ENCODE data around the gene PRUNE2.
"Not testable (repeated sequence)": the region's sequence is repeated elsewhere in the genome, so short reads cannot be mapped to it uniquely, and the experiment has no call there.

Gene PRUNE2

DNA sequence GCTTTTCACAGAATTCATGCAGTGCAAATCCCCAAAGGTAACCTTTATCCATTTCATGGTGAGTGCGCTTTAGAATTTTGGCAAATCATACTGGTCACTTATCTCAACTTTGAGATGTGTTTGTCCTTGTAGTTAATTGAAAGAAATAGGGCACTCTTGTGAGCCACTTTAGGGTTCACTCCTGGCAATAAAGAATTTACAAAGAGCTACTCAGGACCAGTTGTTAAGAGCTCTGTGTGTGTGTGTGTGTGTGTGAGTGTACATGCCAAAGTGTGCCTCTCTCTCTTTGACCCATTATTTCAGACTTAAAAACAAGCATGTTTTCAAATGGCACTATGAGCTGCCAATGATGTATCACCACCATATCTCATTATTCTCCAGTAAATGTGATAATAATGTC is 120.4 kb downstream of the PRUNE2 start:
- no peak for DNase-seq

DNA sequence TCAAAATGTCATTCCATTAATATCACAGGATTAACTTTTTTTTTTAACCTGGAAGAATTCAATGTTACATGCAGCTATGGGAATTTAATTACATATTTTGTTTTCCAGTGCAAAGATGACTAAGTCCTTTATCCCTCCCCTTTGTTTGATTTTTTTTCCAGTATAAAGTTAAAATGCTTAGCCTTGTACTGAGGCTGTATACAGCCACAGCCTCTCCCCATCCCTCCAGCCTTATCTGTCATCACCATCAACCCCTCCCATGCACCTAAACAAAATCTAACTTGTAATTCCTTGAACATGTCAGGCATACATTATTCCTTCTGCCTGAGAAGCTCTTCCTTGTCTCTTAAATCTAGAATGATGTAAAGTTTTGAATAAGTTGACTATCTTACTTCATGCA is 121.0 kb downstream of the PRUNE2 start:
- DNase-seq, result no peak

DNA sequence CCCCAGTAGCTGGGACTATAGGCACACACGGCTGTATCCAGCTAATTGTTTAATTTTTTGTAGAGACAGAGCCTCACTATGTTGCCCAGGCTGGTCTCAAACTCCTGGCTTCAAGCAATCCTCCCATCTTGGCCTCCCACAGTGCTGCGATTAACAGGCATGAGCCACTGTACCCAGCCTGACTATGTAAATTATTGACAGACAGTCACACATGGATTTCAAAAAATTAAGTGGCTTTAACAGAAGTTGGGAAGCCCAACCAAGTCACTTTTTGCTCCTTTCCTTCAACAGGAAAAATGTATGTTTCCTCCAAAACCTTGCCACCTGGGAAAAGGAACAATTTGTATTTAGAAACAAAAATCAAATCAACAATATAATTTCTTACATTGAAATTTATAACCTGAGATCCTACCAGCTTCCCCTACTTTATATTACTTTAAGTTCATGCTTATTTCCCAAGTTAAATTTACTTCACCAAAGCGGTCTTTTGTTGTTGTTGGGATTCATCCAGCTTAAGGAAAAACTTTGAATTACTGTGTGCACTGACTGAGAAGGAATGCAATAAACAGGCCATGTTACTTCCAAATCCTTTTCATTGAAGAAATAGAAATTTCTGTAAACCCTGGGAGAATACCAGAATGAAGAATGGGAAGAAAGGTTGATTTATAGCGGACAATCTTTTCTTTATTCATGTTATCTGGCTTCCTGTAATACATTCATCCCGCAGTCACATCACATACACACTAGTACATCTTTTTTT is 133.0 kb downstream of the PRUNE2 start:
- no peak for DNase-seq

- DNase-seq, result no peak
These were observed 139.8 kb downstream of the PRUNE2 start for GRCh38 chr9:76766126-76766525.

- no peak for DNase-seq
These were observed 141.8 kb downstream of the PRUNE2 start, which contains the start of gene PCA3 for GRCh38 chr9:76764138-76764537. TSS of gene PCA3 (plus strand) at chr9:76764438.

GRCh38 chr9:76761448-76761847 is 144.5 kb downstream of the PRUNE2 start:
- no peak for DNase-seq

DNA sequence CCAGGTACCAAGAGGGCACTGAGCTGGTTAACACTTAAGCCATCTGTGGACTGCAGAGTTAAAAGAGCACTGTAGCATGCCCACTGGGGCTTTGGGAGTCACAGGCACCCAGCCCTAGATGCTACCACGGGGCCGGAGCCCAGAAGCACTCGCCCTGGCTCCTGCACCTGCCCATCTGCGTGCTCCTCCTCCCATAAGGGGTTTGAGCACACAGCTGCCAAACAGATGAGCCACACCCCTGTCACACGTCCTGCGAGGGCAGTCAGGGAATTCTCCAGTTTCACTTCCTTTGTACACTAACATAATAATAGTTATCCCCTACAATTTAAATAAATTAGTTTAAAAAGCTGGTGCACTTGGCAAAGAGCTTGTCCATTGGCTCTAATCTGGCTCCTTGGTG is 146.2 kb downstream of the PRUNE2 start:
- no peak for DNase-seq

DNA sequence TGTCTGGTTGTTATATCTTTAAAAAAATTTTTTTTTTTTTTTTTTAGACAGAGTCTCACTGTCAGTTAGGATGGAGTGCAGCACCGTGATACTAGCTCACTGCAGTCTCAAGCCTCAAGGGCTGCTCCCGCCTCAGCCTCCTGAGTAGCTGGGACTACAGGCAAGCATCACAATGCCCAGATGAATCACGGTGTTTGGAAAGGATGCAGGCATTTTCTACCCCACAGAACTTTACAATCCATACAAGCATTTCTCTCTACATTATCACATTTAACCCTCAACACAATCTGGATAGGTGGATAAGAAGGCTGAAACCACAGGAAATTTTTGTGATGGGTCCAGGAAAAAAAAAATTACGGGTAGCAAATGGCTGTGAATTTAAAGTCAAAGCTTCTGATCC is 147.4 kb downstream of the PRUNE2 start:
- DNase-seq, result no peak

GRCh38 chr9:76756941-76757673 is 148.8 kb downstream of the PRUNE2 start:
- no peak for DNase-seq

DNA sequence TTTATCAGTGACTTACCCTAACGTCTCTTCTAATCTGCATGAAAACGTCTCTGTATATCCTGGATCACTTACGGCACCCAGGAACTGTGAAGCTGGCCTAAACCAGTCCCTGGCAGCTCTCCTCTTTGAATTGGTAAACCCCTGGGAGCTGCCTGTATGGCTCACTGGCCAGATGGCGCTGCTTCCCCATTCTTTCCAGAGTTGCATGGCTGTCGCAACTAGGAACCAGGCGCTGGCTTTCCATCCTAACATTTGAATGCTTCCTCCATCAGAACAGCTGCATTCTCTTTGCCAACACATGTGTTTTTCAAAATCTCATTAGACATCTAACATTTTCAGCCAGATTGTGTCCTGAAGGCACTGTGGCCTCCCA is 149.7 kb downstream of the PRUNE2 start:
- DNase-seq, result no peak

DNA sequence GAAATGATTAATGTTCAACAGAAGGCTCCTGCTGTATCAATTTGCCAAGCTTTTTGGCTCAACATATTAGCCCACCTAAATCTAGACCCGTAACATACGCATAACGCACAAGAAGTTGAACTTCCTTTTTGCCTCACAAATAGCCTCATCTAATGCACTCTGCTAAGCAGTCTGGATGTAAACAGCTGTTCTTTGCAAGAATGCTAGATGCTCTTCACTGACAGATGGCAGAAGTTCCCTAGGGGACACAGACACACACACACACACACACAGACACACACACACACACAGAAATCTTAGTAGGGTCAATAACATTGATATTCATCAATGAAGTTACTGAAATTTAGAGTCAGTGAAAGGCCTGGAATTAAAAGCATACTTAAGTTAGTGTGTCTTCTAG is 154.9 kb downstream of the PRUNE2 start:
- DNase-seq, result no peak

GRCh38 chr9:76744336-76744735 is 161.6 kb downstream of the PRUNE2 start:
- DNase-seq, result no peak

- no peak for DNase-seq
These were observed 162.0 kb downstream of the PRUNE2 start for GRCh38 chr9:76743931-76744330.

DNA sequence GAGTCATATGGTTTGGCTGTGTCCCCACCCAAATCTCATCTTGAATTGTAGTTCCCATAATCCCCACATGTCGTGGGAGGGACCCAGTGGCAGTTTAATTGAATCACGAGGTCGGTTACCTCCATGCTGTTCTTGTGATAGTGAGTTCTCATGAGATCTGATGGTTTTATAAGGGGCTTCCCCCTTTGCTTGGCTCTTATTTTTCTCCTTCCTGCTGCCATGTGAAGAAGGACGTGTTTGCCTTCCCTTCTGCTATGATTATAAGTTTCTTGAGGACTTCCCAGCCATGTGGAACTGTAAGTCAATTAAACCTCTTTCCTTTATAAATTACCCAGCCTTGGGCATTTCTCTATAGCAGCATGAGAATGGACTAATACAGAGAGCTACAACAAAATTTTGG is 163.0 kb downstream of the PRUNE2 start:
- DNase-seq, result not testable (repeated sequence)

DNA sequence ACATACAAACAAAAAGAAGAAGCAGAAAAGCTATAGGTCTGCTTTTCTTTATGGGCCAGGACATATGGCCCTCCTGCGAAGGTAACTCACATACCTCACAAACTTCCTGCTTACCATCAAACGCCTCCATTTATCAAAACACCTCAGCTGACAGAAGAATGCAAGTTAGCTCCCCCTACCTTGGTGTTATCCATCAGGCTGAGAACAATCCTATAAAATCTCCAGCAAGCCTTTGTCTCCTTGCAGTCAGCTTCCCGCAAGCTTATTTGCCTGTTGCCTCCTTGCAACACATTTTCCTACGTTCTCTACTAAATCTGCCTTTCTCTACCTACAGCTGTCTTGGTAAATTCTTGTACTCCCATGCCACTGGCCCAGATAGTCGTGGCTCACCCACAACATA is 164.4 kb downstream of the PRUNE2 start:
- no peak for DNase-seq

DNA sequence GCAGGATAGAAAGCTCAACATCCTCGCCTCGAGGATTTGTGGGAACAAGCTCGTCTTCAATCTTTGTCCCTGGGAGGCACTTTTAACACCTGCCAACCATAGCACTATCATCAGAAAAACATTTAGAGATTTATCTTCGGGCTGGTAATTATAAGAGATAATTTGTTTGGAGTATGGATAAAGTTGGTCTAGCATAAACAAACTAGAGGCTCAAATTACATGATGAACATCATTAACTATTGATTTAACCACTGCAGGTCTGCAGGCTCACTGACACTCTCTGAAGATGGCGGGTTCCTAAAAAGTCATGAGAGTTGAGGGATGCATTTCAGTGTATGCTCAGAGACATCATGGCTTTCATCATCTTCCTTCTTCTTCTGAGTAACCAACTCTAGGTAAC is 167.5 kb downstream of the PRUNE2 start:
- DNase-seq, result no peak

GRCh38 chr9:76737154-76737902 is 168.6 kb downstream of the PRUNE2 start:
- DNase-seq, result no peak

- no peak for DNase-seq
These were observed 171.2 kb downstream of the PRUNE2 start for GRCh38 chr9:76734716-76735115.

- DNase-seq, result no peak
These were observed 172.8 kb downstream of the PRUNE2 start for GRCh38 chr9:76733096-76733495.

DNA sequence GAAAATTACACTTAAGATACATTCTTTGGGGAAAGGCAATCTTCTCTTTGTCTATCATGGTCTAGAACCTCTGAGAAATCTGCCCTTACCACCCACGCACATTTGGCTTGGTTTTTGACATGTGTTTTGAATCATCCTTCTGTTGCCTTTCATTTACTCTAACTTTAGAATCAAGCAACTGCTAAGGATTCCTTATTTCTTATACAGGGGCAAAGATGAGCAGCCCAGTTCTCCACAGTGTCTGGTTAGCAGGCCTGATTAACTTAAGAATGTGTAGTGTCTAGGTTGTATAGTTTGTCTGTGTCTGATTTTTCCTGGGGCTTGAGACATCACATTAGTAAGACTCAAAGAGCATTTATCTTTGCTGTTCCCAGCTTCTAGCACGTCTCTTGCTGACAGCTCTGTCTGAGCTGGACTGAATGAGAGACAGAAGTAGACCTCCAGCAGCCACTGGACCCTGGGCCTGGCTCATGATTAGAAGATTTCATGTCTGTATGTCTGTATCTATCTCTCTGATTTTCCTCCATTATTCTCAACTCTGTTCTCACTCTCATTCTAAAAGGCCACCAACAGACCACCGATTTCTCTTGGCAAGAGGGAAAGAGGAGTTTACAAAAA is 173.5 kb downstream of the PRUNE2 start:
- no peak for DNase-seq

- no peak for DNase-seq
These were observed 175.1 kb downstream of the PRUNE2 start for GRCh38 chr9:76730801-76731200.

DNA sequence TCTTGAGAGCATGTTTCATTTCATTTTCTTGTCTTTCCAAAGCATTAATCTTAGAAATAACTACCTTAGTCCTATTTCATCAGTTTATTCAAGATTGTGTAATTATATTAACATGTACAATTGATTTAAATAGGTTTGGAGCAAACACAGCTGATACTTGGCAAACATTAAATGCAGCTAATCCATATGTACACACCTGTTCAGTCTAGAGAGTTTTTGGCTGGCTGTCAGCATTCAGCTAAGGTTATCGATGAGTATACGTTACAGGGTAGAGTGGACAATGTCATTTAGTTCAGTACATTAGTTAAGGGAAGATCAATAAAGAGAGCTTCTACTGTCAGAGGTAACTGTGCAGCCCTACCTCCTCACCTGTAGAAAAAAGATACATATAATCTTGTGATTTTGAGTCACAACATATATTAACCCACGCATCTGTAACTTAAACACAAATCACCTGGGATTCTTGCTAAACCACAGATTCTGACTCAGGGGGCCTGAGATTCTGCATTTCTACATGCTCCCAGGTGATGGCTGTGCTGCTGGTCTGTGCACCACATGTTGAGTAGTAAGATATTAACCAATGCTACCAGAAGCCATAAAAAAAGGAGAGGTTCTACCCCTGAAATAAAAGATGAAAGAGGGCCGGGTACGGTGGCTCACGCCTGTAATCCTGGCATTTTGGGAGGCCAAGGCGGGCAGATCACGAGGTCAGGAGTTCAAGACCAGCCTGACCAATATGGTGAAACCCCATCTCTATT is 175.8 kb downstream of the PRUNE2 start:
- DNase-seq, result no peak

- DNase-seq, result no peak
These were observed 176.8 kb downstream of the PRUNE2 start for GRCh38 chr9:76729116-76729515.
